HG03432 (cell line): ENCODE data around the gene MYO7A.

Experiments used
- ATAC-seq: cut with Tn5 transposase; IDR thresholded peaks from one replicate; pipeline ENCODE4 v1.9.1; 2021; ENCODE audit warnings: mild to moderate bottlenecking, moderate library complexity; ENCODE audit not compliant: unreplicated experiment

Gene MYO7A

GRCh38 chr11:77144857-77145428 is 16.9 kb downstream of the MYO7A start:
- ATAC-seq = no peak

- ATAC-seq = no peak
Measured at GRCh38 chr11:77146261-77147035, 18.4 kb downstream of the MYO7A start.

- ATAC-seq = no peak
Measured at GRCh38 chr11:77147036-77147315, 18.9 kb downstream of the MYO7A start.

GRCh38 chr11:77147668-77148321 is 19.7 kb downstream of the MYO7A start:
- no peak for ATAC-seq

DNA sequence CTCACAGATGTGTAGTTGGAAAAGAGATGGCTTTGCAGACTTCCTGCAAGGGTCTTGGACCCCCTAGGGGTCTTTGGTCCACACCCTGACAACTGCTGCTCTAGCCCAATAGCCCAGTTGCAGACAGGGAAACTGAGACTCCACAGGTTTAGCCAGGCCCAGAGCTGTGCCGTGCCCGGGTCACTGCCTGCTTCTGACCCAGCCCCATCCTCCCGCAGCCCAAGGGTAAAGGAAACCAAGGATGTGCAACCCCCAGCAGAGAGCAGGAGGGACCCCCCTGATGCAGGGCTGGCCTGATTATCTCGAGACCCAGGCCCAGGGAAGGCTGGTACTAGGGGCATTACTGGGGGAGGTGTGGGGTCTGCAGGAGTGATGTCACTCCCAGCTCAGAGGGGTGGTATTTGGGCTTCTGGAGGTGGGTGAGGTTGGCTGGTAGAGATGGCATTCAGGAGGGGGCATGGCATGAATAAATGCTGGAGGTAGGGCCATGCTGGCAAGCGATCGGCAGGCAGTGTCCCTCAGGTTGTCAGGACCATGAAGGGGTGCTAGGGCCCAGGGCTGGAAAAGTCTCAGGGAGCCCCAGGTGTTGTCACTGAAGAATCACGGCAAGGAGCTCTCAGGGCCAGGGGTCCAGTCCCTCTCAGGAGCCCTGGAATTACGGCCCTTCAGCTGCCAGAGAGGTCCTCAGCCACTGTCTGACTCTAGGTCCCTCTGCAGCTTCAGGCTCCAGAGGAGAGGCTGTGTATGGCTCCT is 21.1 kb downstream of the MYO7A start:
- no peak for ATAC-seq

GRCh38 chr11:77149716-77150392 is 21.8 kb downstream of the MYO7A start:
- ATAC-seq = no peak

DNA sequence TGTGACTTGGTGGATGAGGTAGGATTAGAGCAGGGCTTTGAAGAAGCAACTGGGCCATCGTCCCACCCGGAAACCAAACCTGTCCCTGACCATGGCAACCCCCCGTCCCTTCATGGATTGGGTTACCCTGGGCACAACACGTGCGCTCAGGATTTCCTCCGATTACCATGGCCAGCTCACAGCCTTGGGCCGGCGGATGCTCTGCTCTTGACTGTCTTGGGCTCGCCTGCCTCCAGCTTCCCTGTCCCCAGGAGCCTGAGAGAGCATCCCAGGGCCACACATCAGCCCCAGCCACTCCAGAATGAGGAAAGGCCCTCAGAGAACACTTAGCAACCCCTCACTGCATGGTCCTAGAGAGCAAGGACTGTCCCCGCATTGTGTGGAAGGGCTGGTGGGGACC is 22.8 kb downstream of the MYO7A start:
- ATAC-seq = no peak

DNA sequence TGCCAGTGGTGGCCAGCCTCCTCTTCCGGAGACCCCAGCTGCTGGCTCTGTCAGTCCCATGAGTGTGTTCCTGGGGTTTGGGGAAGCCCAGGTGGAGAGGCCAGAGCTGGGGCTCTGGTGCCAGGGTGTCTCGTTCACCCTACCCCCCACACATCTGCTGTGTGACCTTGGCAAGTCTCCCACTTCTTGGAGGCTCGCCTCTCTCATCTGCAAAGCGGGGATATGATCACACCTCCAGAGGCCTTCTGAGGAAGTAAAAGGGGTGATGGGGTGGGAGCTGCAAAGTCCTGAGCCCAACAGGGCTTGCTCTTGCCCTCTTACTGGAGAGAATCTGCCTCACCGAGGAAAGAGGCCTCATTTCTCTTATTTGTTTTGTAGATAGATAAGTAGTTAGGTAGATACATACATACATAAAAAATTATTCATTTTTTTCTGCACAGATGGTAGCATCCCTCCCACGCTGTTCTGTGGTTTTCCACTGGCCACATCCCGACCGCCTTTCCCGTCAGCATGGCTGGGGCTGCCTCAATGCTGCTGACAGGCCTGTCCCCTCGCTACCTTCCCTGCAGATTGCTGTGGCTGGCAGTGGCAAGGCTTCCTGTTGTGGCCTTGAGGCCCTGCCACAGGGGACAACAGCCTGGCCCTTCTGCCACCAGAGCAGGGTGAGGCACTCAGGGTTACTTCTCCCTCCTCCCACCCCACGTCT is 23.9 kb downstream of the MYO7A start:
- no peak for ATAC-seq

DNA sequence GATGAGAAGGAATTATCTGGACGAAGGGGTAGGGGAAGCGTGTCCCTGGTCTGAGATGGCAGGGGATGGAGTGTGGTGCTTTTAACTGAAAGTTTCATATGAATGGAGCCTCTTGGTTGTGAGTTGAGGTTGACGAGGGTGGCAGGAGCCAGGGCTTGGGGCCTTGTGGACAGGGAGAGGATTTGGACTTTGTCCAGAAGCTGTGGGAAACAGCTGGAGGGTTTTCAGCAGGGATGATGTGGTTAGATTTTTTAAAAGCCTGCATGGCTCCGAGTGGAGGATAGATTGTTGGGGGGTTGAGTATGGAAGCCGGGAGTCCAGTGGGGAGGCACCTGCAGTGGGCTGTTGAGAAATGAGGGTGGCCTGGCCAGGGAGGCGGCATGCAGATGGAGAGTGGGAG is 24.8 kb downstream of the MYO7A start:
- ATAC-seq = no peak

- no peak for ATAC-seq
Measured at GRCh38 chr11:77153276-77154185, 25.5 kb downstream of the MYO7A start.

DNA sequence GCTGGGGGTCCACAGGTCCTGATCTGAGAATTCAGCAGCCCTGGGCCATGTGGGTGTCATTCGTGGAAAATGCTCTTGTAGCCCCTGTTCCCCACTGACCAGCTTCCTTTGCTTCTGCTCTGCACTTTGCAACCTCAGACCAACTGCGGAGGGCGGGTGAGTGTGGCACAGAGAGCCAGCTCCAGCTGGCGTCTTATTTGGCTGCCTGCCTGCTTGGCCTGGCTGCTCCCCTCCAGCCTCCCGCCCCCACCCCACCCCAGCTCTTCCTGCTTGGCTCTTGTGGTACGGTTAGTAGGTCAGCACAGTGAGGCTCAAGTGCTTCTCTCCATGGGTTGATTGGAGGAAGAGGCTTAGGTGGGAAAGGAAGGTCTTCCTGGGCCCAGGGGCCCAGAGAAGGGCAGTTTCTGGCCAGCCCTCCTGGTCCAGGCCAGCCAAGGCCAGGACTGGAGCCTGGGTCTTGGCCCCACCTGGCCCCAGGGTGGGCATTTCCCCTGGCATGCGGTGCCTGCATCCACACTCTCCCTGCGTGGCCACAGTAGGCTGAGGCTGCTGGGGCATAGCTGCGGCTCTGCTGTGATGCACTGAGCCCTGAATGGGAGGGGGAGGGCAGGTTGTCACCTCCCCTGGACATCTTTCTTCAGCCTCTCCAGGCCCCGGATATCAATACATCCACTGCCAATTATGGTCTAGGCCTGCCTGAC is 26.5 kb downstream of the MYO7A start:
- no peak for ATAC-seq

DNA sequence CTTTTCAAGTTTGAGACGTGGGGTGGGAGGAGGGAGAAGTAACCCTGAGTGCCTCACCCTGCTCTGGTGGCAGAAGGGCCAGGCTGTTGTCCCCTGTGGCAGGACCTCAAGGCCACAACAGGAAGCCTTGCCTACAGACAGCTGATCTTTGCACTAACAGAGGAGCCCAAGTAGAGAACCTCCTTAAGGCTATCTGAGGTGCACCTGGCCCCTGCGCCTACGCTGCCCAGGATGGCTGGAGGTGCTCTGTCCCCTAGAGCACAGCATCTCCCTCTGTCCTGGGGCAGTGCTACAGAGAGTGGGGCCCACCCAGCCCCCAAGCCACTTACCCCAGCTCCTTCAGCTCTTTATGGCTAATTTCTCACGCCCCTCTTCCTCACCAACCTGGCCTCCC is 27.0 kb downstream of the MYO7A start:
- no peak for ATAC-seq

DNA sequence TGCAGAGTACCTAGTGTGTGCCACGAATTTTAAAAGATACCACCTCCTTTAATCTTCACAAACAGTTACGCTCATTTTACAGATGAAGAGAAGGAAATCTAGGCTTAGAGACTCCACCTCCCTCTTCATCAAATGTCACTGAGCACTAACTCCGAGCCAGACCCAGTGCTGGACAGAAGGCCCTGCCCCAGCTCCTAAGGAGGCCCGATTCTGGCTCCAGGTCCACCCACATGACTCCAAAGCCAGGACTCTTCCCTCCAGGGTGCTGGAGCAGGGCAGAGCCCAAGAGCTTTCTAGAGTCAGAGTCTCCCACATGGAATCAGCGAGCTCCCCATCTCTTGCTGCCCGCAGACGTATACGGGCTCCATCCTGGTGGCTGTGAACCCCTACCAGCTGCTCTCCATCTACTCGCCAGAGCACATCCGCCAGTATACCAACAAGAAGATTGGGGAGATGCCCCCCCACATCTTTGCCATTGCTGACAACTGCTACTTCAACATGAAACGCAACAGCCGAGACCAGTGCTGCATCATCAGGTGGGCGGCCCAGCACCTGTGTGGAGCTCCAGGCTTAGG is 27.6 kb downstream of the MYO7A start:
- ATAC-seq = no peak

- ATAC-seq = no peak
Measured at GRCh38 chr11:77156396-77157195, 28.6 kb downstream of the MYO7A start.

DNA sequence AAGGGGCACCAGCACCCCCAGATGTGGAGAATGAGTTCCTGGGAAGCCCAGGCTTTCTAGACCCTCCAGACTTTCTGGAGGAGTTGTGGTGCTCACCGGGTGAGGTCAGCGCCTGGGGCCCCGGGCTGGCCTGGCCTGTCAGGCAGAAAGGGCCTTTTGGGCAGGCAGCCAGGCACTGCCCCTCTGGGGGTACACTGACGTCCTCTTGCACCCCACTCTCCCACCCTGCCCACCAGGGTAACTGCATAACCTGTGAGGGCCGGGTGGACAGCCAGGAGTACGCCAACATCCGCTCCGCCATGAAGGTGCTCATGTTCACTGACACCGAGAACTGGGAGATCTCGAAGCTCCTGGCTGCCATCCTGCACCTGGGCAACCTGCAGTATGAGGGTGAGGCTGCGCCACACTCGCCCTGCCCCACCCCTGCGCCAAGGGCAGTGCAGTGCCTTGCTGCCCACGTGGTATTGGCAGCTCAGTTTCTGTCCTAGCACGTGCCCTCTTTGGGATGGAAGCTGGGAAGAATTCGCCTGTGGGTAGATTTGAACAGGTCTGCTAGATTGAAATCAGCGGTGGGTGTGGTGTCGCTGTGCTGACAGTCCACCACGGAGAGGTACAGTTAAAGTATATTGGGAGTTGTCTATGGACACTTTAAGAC is 30.1 kb downstream of the MYO7A start:
- ATAC-seq = no peak

GRCh38 chr11:77159219-77159936 is 31.3 kb downstream of the MYO7A start:
- no peak for ATAC-seq
